Posterior vena cava (tissue), 2 donors: ENCODE data around the gene KXD1. TPM values are rescaled to one million over a fixed set of nuclear protein-coding genes. Genes with fewer than 3 reads are reported as not detected.
A peak's percentile ranks its signal among the peaks of the same experiment; 100 is the strongest.
"Not testable (repeated sequence)": the region's sequence is repeated elsewhere in the genome, so short reads cannot be mapped to it uniquely, and the experiment has no call there.

Source experiments
- DNase-seq: peaks from one replicate; pipeline ENCODE4 v3.0.0-alpha.2; 2020; ENCODE audit warnings: low spot score
- intact Hi-C, 2 donors: fragments of 100-400 bp; cut with DNase I; formaldehyde crosslinking; loops; one replicate each; pipeline versions ENCODE4 v1.14.1 to v1.14.2; 2022 to 2023
- total RNA-seq, 2 donors: library from RNA; stranded (reverse); fragmentation: NEBNext Ultra II Directional; extraction: Animal tissue kit (Norgen Biotek cat#: 25700); gene quantifications; one replicate each; pipeline ENCODE4 v1.2.1, GENCODE V29; 2021
- donor health status: DM: yes; HTN: yes; CAD: no.
- donor health status: DM: yes; HTN: yes; CAD: no.

KXD1 gene
- total RNA-seq, 2 donors from 2014 or later: 63.9 to 75.2 TPM

DNA sequence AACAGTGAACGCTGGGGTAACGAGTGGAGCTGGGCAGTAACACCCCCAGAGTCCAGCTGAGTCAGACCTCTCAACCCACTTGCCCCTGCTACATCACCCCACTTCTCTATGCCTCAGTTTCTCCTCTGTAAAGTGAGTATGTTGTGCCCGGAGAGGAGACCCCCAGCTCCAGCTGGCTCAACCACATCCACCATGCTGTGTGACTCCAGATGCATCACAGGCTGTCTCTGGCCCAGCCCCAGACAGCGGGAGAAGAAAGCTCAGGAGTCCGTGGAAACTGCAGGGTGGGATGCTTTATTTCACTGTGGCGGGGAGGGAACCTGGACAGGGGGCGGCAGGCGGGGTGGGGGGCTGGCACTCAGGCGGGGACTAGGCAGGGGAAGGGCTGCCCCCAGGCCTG, 26.2 kb upstream of the KXD1 start:
- no peak for DNase-seq
- intact Hi-C loops: no loop called here

DNA sequence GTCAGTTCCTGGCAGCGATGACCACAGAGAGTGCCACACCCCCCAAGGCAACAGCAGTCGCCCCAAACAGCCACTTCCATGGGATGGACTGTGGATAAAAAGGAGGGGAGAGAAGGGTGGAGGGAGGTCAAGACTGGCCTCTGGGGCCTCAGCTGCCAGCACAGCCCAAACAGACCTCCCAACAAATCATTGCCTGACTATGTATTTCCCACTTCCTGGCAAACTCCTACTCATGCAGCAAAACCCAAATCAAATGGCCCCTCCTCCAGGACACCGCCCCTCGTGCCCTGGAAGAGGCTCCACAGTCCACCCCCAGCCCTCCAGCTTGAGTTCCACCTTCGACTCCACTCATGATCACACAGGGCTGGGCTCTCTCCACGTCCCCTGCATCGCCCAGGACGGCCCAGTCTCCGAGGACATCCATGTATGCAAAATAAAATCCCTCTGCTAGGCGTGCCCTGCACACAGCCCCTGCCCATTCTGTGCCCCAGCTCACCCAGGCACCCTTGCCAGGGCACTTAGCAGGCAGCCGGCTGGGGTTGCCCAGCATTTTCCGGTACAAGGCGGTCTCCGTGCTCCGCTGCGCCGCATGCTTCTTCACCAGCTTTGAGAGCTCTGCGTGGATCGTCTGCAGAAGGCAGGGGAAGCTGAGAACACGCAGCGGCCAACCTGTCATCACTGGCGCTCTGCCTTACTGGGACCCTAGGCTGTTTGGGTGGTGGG, 25.3 kb upstream of the KXD1 start:
- intact Hi-C loops: no loop called here
- DNase-seq: no peak

DNA sequence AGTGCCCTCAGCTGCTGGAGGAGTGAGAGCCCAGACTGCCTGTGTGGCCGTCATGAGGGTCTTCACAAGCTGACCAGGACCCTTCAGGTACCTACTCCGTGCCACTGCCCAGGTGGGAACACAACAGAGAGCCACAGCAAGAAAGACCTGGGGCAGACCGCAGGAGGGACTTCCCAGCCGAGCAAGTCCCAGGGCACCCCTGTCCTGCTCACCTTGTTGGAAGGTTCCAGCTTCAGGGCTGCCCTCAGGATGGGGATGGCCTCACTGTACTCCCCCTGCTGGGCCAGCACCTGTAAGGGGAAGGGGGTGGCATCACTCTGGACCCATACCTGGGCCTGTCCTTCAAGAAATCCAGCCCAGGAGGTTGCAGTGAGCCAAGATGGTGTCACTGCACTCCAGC, 24.6 kb upstream of the KXD1 start:
- intact Hi-C loops: no loop called here
- no peak for DNase-seq

DNA sequence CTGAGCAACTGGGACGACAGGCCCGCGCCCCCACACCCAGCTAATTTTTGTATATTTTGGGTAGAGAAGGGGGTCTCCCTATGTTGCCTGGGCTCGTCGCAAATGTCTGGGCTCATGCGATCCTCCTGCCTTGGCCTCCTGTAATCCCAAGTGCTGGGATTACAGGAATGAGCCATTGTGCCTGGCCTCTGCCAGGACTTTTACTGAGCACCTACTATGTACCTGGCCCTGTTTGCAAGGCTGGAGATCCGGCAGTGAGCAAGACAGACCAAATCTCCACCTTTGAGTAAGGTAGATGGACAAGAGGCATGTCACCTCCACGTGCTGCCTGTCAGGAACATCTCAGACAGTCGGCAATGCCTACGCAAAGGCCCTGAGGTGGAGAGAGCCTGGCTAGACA, 21.2 kb upstream of the KXD1 start:
- DNase-seq: no peak
- intact Hi-C loops: no loop called here

DNA sequence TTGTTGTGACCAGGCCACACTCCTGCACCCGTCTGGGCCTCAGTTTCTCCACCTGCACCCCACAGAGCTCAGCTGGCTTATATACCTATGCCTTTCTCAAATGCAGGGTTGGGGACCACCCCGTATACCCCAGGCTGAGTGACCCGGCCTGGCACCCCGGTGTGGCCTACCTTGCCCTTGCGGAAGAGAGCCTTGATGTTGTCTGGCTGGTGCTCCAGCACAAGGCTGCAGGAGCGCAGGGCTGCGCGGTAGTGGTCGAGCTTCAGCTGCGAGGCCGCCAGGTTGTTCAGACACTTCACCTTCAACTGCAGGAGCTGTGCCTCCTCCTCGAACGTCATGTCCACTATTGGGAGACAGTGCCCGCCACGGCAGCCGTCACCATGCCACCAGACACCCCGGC, 20.2 kb upstream of the KXD1 start:
- DNase-seq: no peak
- intact Hi-C loops: no loop called here

DNA sequence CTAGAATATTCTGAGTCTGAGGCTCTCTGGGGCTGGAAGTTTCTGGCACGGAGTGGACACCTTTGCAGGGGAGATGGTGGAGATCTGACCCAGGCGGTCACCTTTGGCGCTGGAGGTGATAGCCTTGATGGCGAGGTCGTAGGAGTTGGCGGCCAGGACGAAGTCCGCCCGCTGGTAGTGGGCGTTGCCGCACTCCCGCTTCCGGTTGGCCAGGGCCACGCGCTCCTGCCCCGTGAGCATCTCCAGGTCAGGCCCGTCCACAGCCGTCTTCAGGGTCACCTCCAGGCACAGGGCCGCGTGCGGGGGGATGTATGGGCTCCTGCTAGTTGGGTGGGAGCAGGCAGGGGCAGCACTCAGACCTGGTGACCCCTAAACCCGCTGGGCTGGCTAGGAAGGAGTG, 19.6 kb upstream of the KXD1 start:
- intact Hi-C loops: no loop called here
- no peak for DNase-seq

DNA sequence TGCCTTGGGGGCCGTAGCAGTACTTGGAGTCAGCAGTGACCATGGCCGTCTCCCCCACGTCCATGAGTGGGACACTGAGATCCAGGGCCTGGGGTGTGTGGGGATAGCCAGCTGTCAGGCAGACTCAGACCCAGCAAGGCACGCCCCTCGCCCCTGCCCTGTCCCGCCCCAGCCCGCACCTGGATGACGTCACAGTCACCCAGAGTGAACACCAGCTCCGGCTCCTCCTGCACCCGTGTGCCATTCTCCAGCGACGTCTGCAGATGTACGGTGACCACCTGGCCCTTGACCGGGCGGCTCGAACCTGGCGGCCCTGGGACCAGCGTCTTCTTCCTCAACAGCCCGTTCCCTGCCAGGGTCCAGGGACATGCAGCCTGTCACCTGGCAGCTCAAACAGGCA, 18.3 kb upstream of the KXD1 start:
- intact Hi-C loops: no loop called here
- no peak for DNase-seq

DNA sequence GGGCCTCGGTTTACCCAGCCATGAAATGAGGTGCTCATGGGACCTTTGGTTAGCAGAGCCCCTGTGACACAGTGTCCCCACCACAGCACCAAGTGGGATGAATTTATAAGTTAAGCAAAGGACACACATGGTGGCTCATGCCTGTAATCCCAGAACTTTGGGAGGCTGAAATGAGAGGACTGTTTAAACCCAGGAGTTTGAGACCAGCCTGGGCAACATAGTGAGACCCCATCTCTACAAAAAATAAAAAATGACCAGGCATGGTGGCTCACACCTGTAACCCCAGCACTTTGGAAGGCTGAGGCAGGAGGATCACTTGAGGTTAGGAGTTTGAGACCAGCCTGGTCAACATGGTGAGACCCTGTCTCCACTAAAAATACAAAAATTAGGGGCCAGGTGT, 17.5 kb upstream of the KXD1 start:
- DNase-seq, intact Hi-C loops: not testable (repeated sequence)

DNA sequence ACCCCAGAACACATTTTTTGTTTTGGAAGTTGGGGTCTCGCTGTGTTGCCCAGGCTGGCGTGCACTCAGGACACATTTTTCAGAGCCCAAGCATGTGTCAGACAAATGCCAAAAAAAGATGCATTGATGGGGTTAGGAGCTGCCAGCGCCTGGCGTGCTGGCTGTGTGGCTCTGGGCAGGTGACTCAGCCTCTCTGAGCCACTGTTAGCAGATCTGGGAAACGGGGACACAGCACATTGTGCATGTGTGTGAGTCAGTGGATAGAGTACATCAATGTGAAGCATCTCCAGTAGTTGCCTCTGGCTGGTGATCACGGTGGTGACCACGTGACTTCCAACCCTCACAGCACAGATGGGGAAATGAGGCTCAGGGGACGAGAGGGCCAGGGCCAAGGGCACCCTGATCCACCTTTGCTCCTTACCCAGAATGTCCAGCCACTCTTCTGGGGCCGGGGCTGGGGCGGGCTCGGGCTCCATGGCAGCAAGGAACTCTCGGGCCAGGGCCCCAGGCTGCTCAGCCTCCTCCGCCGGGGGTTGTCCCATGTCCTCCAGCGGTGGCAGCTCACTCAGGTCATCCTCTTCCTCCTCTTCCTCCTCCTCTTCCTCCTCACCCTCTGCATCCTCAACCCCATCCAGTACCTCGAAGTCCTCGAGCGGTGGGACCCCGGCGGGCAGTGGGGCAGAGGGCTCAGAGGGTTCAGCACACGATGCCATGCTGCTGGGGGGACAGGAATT, 16.2 kb upstream of the KXD1 start:
- no peak for DNase-seq
- intact Hi-C loops: no loop called here

DNA sequence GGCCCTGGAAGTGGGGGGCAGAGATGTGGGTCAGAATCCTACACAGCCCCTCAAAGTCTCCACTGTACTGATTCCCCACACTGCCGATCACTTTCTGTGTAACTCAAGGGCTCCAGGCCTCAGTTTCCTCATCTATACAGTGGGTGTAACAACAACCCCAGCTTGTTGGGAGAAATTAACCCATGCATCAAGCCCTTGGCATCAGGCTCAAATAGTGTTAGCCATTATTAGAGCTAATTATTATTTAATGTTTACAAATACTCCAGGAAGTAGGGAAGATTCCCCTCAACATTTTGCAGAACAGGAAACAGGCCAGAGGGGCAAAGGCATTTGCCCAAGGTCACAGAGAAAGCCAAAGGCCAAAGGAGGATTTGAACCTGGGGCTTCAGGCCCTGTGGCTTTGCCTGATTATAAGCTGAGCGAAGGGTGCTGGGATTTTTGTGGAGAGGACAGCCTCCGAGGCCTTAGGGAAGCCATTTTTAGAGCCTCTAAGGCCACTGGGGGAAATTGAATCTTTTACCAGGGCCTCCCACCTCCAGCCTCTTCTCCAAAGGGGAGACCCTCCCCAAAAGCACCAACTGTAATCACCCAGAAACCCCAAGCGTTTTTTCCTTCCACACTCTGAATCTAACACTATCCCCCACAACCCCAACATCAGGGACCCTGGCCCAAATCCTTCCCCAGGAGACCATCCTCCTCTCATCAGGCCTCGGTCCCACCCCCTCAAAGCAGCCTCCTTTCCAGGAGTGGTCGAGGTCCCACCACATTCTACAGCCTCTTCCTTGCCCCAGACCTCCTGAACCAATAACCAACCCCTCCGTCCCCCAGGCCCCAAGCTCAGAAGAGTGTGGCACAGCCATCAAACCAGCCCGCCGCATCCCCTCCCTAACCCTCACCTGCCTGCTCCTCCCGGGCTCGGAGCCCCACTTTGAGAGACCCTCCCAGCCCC, 15.4 kb upstream of the KXD1 start:
- DNase-seq: no peak
- intact Hi-C loops: no loop called here

DNA sequence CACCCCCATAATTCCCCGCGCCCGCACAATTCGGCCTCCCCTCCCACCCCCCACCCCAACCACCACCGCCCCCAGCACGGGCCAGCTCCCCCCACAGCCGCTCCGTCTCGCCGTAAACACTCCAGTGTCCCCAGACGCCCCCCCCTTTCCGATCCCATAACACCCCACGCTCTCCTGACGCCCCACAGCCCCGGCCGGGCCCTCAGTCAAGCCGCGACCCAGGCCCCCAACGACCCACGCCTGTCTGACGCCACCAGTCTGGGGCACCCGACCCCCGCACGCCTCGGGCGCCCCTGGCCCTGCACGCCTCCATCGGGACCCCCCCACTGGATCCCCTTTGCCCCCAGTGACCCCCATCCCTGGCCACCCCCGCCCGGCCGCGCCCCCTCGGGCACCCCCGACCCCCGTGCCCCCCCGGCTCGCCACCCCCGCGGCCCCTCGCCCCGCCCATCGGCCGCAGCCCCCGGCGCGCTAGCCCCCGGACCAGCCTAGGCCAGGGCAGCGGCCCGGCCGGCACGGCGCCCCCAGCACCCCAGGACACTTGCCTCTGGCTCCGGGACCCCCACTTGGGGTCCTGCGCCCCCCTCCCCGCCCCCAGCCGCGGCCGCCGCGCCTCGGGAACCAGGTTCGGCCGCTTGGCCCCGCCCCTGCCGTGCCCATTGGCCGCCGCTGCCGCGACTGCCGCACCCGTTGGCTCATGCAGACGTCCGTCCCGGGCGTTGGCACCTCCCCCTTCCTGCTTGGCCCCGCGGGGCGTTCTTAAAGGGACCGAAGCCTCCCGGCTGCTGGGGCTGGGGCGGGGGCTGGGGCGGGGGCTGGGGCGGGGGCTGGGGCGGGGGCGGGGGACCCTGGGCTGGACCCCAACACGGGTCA, 14.5 kb upstream of the KXD1 start, which contains the start of gene FKBP8:
Gene FKBP8, minus strand, starts transcription at position 633 of the 873 bp plus-strand sequence. CDS start 1,603 bp downstream, outside the sequence.
- intact Hi-C loops: no loop called here
- DNase-seq: peak; percentile 98

DNA sequence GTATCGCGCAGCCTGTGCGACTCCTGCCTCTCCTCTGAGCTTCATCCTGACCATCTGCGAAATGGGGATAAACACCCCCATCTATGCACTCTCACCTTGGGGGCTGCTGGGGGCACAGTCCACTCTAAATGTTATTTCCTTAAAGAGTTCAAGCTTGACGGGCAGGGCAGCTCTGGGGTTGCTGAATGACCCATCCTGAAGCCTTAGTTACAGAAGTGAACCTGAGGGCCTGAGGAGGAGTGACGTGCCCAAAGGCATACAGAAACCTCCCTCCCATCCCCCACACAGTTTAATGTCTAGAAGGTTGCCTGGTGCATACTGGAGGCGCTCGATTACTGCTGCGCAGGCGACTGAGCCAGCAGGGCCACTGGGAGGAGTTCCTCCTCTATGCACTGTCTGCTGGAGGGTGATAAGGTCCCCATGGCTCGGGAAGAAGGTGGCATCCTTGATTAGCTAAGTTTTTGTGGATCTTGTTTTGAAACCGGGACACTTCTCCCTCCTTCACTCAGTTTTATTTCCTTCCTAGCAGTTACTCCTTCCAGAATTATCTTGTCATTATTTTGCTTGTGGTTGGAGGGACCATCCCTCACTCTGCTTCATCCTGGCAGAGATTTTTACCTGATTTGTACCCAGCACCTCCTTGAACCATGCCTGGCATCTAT, 13.7 kb upstream of the KXD1 start:
- intact Hi-C loops: no loop called here
- no peak for DNase-seq

DNA sequence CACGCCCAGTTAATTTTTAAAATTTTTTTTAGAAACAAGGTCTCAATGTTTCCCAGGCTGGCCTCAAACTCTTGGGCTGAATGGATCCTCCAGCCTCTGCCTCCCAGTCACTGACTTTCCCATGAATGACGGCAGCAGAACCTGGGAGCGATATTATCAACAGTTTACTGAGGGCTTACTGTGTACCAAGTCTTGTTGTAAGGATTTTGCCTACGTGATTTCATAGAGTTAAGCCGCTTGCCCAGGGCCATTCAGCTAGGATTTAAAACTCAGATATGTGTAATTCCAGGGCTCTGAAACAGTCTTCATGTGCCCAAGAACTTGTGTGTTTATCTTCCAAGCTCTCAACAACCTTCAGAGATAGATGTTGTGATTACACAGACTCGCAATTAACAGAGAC, 6.0 kb upstream of the KXD1 start:
- DNase-seq: no peak
- intact Hi-C loops: no loop called here

DNA sequence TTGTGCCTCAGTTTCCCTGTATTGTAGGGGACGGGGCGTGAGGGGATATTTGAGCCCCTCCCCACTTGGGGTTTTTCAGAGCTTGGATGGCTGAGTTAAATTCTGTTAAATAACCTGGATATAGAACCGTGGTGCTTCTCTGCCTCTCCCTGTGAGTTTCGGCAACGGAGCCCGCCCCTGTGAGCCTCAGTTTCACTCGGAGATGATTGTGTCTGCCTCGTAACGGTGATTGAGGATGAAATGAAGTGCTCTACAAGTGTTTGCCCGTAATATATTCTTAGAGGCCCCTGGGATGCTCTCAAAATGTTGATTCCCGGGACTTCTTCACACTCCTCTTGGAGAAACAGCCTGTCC, 509 bp downstream of the KXD1 start:
- no peak for DNase-seq
- intact Hi-C loops: no loop called here

DNA sequence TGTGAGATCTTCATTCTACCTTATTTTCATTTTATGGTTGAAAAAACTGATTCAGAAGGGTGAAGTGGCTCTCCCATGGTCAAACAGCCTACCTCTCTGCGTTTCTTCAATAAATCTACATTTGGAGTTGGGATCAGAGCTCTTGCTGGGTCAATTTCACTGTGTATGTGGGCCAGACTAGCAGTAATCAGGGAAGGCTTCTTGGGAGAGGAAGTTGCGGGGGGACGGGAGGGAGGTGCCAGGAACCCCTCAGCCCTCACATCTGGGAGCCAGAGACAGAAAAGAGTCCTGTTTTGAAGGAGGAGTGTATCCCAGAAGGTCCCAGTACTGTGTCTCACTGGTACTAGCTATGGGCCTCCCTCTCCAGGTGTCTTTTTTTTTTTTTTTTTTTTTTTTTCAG, 934 bp downstream of the KXD1 start:
- no peak for DNase-seq

DNA sequence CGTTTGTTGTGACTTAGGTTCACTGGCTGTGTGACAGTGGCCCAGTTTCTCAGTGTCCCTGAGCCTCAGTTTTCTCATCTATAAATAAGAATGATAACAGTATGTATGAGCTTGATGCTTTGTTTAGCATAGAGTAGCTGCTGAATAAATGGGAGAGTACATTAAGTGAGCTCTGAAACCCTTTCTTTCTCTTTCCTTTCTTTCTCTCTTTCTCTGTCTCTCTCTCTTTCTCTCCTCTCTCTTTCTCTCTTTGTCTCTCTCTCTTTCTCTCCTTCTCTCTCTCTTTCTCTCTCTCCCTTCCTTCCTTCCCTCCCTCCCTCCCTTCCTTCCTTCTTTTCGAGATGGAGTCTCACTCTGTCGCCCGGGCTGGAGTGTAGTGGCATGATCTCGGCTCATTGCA, 2.0 kb downstream of the KXD1 start:
- DNase-seq: no peak
- intact Hi-C loops: loop anchor here (5.0 to 10.0 kb wide), 2 partner anchors 85 to 92 kb away; no protein-coding TSS in a partner anchor

More for the DNA sequence above, 934 bp downstream of the KXD1 start:
- intact Hi-C loops: no loop called here

DNA sequence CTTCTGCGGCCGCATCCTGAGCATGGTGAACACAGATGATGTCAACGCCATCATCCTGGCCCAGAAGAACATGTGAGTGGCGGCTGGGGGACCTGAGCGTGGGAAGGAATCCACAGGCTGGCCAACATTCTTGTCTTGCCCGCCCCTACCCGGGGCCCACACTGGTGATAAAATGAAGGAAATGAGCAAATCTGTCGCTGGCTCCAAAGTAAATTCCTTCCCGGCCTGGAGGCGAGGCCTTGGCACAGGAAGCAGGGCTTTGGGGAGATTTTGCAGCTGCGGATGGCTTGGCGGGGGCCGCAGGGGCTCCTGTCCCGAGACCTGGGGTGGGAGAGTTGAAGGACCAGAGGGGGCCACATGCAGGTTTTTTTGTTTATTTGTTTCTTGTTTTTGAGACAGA, 4.4 kb downstream of the KXD1 start:
- intact Hi-C loops: loop anchor here (5.0 to 10.0 kb wide), 2 partner anchors 87 to 95 kb away; no protein-coding TSS in a partner anchor
- DNase-seq: peak; percentile 89

DNA sequence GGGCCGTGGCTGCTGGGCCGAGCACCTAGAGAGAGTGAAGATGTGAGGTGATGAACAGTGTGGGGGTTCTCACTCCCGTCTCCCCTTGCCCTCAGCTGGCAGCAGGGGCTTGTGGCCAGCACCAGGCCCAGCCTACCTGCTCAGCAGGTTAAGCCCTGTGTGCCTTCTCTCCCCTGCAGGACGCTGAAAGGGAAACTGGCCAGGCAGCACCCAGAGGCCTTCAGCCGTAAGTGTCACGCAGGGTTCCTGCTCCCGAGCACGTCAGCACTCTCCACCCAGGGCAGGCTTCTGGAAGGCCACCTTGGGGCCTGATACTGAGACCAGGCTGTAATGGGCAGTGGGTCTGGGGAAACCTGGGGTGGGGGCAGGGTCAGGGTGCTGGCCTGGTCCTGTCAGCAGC, 9.3 kb downstream of the KXD1 start:
- DNase-seq: no peak
- intact Hi-C loops: loop anchor here in 1 of 2 donors (10.0 kb wide), 1 partner anchor 92 kb away; no protein-coding TSS in a partner anchor
